Tibial nerve (tissue), 4 donors: Measurements from ENCODE around the gene NAP1L5. TPM values are rescaled to one million over a fixed set of nuclear protein-coding genes. Genes with fewer than 3 reads are reported as not detected.
A peak's percentile ranks its signal among the peaks of the same experiment; 100 is the strongest.

Experiments
- DNase-seq, 2 donors: peaks; one replicate each; pipeline ENCODE4 v3.0.0-alpha.2; 2019; ENCODE audit warnings: low spot score in 2 of 2
- H3K27ac ChIP-seq, 4 donors: fragments of 200-600 bp; sonication (generic) in 3 of 4; one replicate each; pipeline ENCODE4 v1.5.1; 2017 to 2019; ENCODE audit warnings: mild to moderate bottlenecking in 1 of 4
- H3K27me3 ChIP-seq, 2 donors: fragments of 200-600 bp; sonication (generic) in 1 of 2; one replicate each; pipeline versions ENCODE4 v1.5.1 to v1.6.0; 2017 to 2019
- H3K36me3 ChIP-seq, 3 donors: fragments of 200-600 bp; sonication (generic); one replicate each; pipeline ENCODE4 v1.5.1; 2018 to 2019
- H3K4me1 ChIP-seq, 4 donors: fragments of 200-600 bp; sonication (generic) in 3 of 4; one replicate each; pipeline ENCODE4 v1.5.1; 2017 to 2019
- H3K4me3 ChIP-seq, 4 donors: fragments of 200-600 bp; sonication (generic) in 3 of 4; one replicate each; pipeline ENCODE4 v1.5.1; 2017 to 2019; ENCODE audit warnings: mild to moderate bottlenecking in 1 of 4, moderate library complexity in 1 of 4
- H3K9me3 ChIP-seq, 4 donors: fragments of 200-600 bp; sonication (generic) in 3 of 4; one replicate each; pipeline ENCODE4 v1.5.1; 2017 to 2019
- EP300 ChIP-seq, 2 donors: sonication (generic); formaldehyde crosslinking; IDR thresholded peaks; one replicate each; pipeline ENCODE4 v1.6.1; 2017; ENCODE audit warnings: antibody characterized with exemption in 2 of 2, mild to moderate bottlenecking in 1 of 2
- POLR2A ChIP-seq, 2 donors: fragments of 450-650 bp; IDR thresholded peaks; one replicate each; pipeline ENCODE4 v1.6.1; 2017; ENCODE audit warnings: antibody characterized with exemption in 2 of 2, mild to moderate bottlenecking in 2 of 2, moderate library complexity in 2 of 2
- WGBS, 2 donors: methylation state at CpG; one replicate each; pipeline ENCODE4 v1.1.5; 2018; 5-methylcytosine and 5-hydroxymethylcytosine counted together
- total RNA-seq, 4 donors: library from RNA; depleted of rRNA; stranded (reverse); fragments of >200 nt; gene quantifications; one replicate each; pipeline ENCODE4 v1.1.0, GENCODE V29; 2016
- TF ChIP-seq, protein P1 (sequence below), 5 experiments: fragments of 200-600 bp in 3 of 5; fragments of 450-650 bp in 2 of 5; sonication (generic) in 3 of 5; IDR thresholded peaks; one replicate each; pipeline ENCODE4 v1.5.1; 2016 to 2019; ENCODE audit warnings: antibody characterized with exemption in 5 of 5, mild to moderate bottlenecking in 3 of 5, moderate library complexity in 2 of 5

NAP1L5 gene
- total RNA-seq, 4 donors from 2014 or later, result 6.1 to 10.2 (median 10.0) TPM

DNA sequence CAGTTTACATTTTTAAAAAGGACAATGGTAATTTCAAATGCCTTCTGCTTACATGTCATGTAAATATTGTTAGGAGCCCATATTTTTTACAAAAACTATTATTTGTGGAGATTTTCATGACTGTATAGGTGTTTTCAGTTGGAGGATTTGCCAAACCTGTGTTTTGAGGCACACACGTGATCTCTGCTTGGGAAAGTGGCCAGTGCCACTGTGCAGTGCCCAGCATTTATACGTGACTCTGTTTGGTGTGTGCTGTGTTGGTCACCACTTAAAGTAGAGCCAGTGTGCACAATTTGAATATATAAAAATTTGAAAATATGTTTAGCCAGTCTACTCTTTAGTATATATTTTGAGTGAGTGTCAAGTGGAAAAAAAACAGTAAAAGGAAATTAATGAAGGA is 26.8 kb upstream of the NAP1L5 start:
- Histone ChIP-seq H3K4me3 (no peak overlapping the region), H3K36me3 (peaks cover 0 to 88% (median 8%) of the 10 kb centered on the region in 3 donors), H3K9me3 (no peaks in the 10 kb centered on the region), H3K4me1 (peaks cover 0 to 16% (median 0%) of the 10 kb centered on the region in 4 donors), H3K27ac (no peak overlapping the region), H3K27me3 (no peaks in the 10 kb centered on the region)
- no peak for DNase-seq
- 90 to 92% methylated on average over 2 of the region's 2 CpGs for WGBS, 2 donors
- TF ChIP-seq, protein P1, sequence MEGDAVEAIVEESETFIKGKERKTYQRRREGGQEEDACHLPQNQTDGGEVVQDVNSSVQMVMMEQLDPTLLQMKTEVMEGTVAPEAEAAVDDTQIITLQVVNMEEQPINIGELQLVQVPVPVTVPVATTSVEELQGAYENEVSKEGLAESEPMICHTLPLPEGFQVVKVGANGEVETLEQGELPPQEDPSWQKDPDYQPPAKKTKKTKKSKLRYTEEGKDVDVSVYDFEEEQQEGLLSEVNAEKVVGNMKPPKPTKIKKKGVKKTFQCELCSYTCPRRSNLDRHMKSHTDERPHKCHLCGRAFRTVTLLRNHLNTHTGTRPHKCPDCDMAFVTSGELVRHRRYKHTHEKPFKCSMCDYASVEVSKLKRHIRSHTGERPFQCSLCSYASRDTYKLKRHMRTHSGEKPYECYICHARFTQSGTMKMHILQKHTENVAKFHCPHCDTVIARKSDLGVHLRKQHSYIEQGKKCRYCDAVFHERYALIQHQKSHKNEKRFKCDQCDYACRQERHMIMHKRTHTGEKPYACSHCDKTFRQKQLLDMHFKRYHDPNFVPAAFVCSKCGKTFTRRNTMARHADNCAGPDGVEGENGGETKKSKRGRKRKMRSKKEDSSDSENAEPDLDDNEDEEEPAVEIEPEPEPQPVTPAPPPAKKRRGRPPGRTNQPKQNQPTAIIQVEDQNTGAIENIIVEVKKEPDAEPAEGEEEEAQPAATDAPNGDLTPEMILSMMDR (IDR thresholded peaks at IDR 0.05), result no peak
- TF ChIP-seq EP300 (IDR thresholded peaks at IDR 0.05) (no peak), POLR2A (IDR thresholded peaks at IDR 0.05) (no peak)

DNA sequence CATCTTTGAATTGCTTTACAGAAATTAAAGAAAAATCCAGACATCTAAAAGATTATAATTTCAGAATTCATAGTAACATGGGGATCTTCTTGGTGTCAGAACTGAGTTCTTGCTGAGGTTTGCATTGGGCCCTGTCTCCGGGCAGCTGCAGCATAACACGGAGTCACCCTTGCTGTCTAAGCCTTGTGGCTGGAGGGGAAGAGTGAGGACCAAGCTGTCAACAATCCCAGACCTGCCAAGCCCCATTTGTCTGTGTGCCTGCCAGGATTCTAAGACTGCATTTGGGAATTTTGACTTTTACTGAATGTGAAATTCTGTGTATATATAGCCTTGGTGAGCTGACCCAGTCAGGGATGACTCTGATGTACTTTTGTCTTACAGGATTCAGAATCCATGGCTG is 25.2 kb upstream of the NAP1L5 start:
- Histone ChIP-seq H3K9me3 (peaks cover 0 to 4% (median under 1%) of the 10 kb centered on the region in 4 donors), H3K27me3 (no peaks in the 10 kb centered on the region), H3K27ac (no peak overlapping the region), H3K4me1 (peaks cover 0 to 16% (median 0%) of the 10 kb centered on the region in 4 donors), H3K4me3 (no peak overlapping the region), H3K36me3 (peaks cover 0 to 86% (median 0%) of the 10 kb centered on the region in 3 donors)
- DNase-seq, result no peak
- 71 to 86% methylated on average over 2 of the region's 2 CpGs for WGBS, 2 donors
- TF ChIP-seq POLR2A (IDR thresholded peaks at IDR 0.05) (no peak), EP300 (IDR thresholded peaks at IDR 0.05) (no peak)
- TF ChIP-seq, protein P1 (IDR thresholded peaks at IDR 0.05), result no peak

DNA sequence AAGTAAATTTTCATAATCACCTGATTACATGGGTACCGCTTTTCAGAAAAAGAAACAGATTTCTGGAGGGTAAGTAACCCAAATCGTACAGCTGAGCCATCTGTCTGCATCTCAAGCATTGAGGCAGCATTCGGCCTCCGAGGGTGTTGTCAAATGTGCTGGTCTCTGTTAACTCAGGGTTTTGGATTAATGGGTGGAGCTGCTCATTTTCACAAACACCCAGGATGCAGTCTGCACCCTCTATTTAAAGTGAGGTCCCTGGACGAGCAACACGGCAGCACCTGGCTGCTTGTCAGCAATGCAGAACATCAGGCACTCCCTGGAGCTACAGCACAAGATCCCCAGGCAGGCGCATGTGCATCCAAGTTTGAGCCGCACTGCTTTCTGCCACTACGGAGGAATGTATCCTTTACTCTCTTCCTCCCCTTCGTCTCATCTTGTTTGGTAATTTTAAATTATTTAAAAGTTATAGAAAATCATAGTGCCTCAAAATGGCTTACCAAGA is 24.7 kb upstream of the NAP1L5 start:
- H3K4me3 ChIP-seq, result no peak overlapping the region
- H3K27me3 ChIP-seq, result no peaks in the 10 kb centered on the region
- peaks cover 0 to 16% (median 0%) of the 10 kb centered on the region in 4 donors for H3K4me1 ChIP-seq
- WGBS, 2 donors, result 89 to 95% methylated on average over 10 of the region's 10 CpGs
- TF ChIP-seq, protein P1 (IDR thresholded peaks at IDR 0.05), result no peak
- TF ChIP-seq EP300 (IDR thresholded peaks at IDR 0.05), result no peak
- TF ChIP-seq POLR2A (IDR thresholded peaks at IDR 0.05), result no peak
- peaks cover 0 to 86% (median 0%) of the 10 kb centered on the region in 3 donors for H3K36me3 ChIP-seq
- H3K9me3 ChIP-seq, result peaks cover 0 to 9% (median 3%) of the 10 kb centered on the region in 4 donors
- no peak overlapping the region for H3K27ac ChIP-seq
- no peak for DNase-seq

DNA sequence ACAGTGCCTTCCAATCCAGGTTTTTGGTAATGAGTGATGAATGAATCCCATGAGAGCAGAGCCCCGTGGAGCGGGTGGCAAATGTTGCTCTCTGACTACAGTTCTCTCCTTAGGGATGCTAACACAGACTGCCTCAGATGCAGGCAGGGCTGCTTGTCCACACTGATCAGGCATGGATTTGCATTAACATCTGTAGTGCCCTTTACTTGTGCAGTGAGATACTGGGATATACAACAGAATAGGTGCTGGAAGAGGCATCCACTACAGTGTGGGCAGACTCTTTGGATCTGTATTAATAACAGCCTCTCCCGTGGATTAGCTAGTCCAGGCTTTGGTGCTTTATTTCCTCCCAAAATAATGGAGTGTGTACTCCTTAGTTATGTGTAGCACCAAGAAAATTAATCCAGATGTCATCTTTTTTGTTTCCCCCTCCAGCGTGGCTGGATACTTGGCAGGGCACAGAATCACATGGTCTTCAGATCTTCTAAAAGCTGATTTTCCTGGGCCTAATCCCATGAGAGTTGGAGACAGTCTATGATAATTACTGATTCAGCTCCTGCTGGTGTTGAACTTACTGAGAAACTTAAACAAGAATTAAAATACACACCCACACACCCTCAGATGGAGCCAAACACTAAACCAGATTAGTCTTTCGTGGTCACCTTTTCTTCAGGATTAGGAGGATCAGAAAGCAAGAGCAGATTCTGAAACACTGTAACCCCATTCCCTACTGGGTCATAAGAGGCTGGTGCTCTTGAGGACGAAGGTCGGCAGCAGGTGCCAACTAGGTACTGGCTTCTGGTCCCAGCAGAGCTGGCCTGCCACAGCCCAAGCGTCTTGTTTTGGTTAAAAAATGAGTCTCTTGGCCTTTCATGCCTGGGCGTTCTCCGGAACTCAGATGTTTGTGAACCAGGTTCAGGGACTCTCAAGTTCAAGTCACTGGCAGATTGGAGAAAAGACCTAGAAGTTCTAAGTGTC is 23.1 kb upstream of the NAP1L5 start:
- Histone ChIP-seq H3K4me3 (no peak overlapping the region), H3K36me3 (peaks cover 0 to 88% (median 0%) of the 10 kb centered on the region in 3 donors), H3K4me1 (peaks cover 0 to 16% (median 0%) of the 10 kb centered on the region in 4 donors), H3K27me3 (no peaks in the 10 kb centered on the region), H3K27ac (peak overlapping the region in 1 of 4 donors; percentile 50), H3K9me3 (peaks cover 0 to 18% (median 8%) of the 10 kb centered on the region in 4 donors)
- 69 to 74% methylated on average over 10 of the region's 10 CpGs for WGBS, 2 donors
- TF ChIP-seq, protein P1 (IDR thresholded peaks at IDR 0.05), result no peak
- TF ChIP-seq EP300 (IDR thresholded peaks at IDR 0.05) (no peak), POLR2A (IDR thresholded peaks at IDR 0.05) (no peak)
- DNase-seq, result no peak

DNA sequence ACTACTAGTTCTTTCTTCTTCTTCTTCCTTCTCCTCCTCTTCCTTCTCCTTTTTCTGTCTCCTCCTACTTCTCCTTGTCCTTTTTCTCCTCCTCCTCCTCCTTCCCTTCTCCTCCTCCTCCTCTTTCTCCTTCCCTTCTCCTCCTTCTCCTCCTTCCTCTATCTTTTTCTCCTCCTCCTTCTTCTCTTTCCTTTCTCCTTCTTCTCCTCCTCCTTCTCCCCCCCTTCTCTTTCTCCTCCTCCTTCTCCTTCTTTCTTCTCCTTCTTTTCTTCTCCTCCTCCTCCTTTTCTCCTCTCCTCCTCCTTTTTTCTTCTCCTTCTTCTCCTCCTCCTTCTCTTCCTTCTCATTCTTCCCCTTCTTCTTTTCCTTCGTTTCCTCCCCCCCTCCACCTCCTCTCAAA is 21.8 kb upstream of the NAP1L5 start:
- TF ChIP-seq, protein P1 (IDR thresholded peaks at IDR 0.05), result no peak
- TF ChIP-seq EP300 (IDR thresholded peaks at IDR 0.05) (no peak), POLR2A (IDR thresholded peaks at IDR 0.05) (no peak)
- Histone ChIP-seq H3K27ac (no peak overlapping the region), H3K36me3 (peaks cover 0 to 85% (median 0%) of the 10 kb centered on the region in 3 donors), H3K4me1 (peaks cover 0 to 16% (median 0%) of the 10 kb centered on the region in 4 donors), H3K27me3 (no peaks in the 10 kb centered on the region), H3K4me3 (no peak overlapping the region), H3K9me3 (peaks cover 0 to 18% (median 8%) of the 10 kb centered on the region in 4 donors)
- DNase-seq, result no peak
- 92 to 96% methylated on average over 1 of the region's 1 CpG for WGBS, 2 donors
